K562 (cell line): ENCODE data around the gene SRGAP3.

Source experiments
- CREB1 ChIP-seq, 2 experiments: sonication (generic) in 1 of 2; formaldehyde crosslinking in 1 of 2; IDR thresholded peaks; 2 replicates each; pipeline versions ENCODE4 v1.6.1 to v1.8.0; 2012 to 2022; ENCODE audit warnings: inconsistent platforms in 1 of 2, mild to moderate bottlenecking in 1 of 2, missing genetic modification reagents in 1 of 2, moderate library complexity in 1 of 2
- SMAD4 ChIP-seq: fragments of 250-450 bp; sonication (Bioruptor Pico); conservative IDR thresholded peaks from 2 replicates; pipeline ENCODE4 v1.8.0; 2021; ENCODE audit warnings: inconsistent platforms, mild to moderate bottlenecking, moderate library complexity

DNA sequence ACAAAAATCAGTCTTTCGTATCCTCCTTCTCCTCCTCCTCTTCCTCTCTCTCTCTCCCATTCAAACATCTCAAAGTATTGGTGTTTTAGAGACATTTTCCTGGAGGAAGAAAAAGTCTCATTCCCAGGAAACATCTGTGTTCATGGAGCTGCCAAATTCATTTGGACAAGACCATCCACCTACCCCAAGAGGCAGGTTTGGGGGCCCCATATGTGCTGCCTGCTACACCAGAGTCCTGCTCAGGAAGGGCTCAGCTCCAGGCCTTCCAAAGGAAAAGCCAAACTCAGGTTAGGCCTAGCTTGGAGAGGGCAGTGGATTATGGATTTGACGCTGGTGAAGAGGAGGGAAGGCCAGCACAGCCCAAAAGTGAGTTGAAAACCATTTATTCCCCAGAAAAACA, 131.2 kb downstream of the SRGAP3 start:
- no peak for TF ChIP-seq SMAD4 (CRISPR knock-in tag)
- TF ChIP-seq CREB1 (IDR thresholded peaks at IDR 0.05) = no peak
- no peak for TF ChIP-seq CREB1 (CRISPR knock-in tag; IDR thresholded peaks at IDR 0.05)
